ENCODE measurements around the gene MAP3K3. TPM values are rescaled to one million over a fixed set of nuclear protein-coding genes. Genes with fewer than 3 reads are reported as not detected.

Gene MAP3K3
- total RNA-seq, 4 donors from 2014 or later: 14.0 to 38.9 (median 18.4) TPM

DNA sequence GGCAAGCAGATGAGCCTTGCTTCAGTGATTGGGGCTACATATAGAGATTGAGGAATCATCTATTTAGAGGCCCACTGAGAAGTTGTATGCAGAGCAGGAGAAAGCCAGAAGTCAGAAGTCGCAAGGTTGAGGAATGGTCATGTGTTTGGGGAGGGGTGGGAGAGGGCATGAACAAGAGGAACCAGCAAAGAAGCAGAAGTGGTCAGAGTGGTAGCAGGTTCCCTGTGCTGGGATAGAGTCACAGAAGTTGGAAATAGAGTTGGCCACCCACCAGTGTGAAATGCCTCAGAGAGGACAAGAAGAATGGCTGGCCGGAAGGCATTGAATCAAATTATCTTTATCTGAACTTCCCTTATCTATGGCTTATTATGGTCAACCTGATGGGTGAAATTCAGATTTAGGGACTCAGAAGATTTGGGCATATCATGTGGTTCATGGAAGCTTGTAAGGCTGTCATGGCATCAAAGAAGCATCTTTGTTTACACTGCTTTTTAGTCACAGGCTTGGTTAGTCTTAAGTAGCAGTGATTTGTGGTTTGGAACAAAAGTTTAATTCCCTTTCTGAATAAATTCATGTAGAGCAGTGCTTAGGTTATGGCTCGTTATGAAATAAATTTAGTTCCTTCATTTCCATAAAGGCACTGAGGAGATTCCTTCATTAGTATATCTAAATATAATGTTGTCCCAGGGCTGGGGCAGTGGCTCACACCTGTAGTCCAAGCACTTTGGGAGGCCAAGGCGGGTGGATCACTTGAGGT is 19.7 kb downstream of the MAP3K3 start:
- no peak overlapping the region for H3K4me3 ChIP-seq
- no peaks in the 10 kb centered on the region for H3K9me3 ChIP-seq
- intact Hi-C loops (cut with DNase I): no loop called here
- 82 to 83% methylated on average over 4 of the region's 4 CpGs for WGBS, 2 donors
- no peak for TF ChIP-seq POLR2A (IDR thresholded peaks at IDR 0.05)
- TF ChIP-seq, protein P1, sequence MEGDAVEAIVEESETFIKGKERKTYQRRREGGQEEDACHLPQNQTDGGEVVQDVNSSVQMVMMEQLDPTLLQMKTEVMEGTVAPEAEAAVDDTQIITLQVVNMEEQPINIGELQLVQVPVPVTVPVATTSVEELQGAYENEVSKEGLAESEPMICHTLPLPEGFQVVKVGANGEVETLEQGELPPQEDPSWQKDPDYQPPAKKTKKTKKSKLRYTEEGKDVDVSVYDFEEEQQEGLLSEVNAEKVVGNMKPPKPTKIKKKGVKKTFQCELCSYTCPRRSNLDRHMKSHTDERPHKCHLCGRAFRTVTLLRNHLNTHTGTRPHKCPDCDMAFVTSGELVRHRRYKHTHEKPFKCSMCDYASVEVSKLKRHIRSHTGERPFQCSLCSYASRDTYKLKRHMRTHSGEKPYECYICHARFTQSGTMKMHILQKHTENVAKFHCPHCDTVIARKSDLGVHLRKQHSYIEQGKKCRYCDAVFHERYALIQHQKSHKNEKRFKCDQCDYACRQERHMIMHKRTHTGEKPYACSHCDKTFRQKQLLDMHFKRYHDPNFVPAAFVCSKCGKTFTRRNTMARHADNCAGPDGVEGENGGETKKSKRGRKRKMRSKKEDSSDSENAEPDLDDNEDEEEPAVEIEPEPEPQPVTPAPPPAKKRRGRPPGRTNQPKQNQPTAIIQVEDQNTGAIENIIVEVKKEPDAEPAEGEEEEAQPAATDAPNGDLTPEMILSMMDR (IDR thresholded peaks at IDR 0.05): no peak
- peaks cover 0 to 64% (median 5%) of the 10 kb centered on the region in 3 donors for H3K36me3 ChIP-seq
- peak overlapping the region in 1 of 4 donors; percentile 38 for H3K27ac ChIP-seq
- no peaks in the 10 kb centered on the region for H3K27me3 ChIP-seq
- H3K4me1 ChIP-seq: peaks cover 0 to 8% (median 5%) of the 10 kb centered on the region in 3 donors
- DNase-seq: no peak

DNA sequence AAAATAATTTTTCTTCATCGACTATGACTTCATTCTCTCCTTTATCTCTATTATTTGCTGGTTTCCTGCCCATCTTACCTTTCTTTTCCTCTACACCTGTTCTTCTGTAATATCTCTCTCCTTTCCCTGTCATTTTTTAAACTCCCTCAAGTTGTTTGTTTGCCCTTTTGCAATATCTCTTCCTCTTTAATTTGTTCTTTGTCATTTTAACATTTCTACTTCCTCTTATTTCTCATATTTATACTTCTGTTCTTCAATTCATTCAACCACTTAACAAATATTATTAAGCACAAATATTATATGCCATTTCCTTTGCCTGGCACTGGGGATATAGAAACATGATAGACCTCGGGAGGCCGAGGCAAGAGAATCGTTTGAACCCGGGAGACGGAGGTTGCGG is 22.6 kb downstream of the MAP3K3 start:
- 84 to 88% methylated on average over 5 to 7 of the region's 7 CpGs for WGBS, 2 donors
- intact Hi-C loops (cut with DNase I): no loop called here
- Histone ChIP-seq H3K9me3 (no peaks in the 10 kb centered on the region), H3K4me1 (peaks cover 0 to 8% (median 5%) of the 10 kb centered on the region in 3 donors), H3K27ac (no peak overlapping the region), H3K4me3 (no peak overlapping the region), H3K27me3 (no peaks in the 10 kb centered on the region), H3K36me3 (peaks cover 0 to 72% (median 0%) of the 10 kb centered on the region in 3 donors)
- no peak for TF ChIP-seq POLR2A (IDR thresholded peaks at IDR 0.05)
- TF ChIP-seq, protein P1 (IDR thresholded peaks at IDR 0.05): no peak
- DNase-seq: no peak

DNA sequence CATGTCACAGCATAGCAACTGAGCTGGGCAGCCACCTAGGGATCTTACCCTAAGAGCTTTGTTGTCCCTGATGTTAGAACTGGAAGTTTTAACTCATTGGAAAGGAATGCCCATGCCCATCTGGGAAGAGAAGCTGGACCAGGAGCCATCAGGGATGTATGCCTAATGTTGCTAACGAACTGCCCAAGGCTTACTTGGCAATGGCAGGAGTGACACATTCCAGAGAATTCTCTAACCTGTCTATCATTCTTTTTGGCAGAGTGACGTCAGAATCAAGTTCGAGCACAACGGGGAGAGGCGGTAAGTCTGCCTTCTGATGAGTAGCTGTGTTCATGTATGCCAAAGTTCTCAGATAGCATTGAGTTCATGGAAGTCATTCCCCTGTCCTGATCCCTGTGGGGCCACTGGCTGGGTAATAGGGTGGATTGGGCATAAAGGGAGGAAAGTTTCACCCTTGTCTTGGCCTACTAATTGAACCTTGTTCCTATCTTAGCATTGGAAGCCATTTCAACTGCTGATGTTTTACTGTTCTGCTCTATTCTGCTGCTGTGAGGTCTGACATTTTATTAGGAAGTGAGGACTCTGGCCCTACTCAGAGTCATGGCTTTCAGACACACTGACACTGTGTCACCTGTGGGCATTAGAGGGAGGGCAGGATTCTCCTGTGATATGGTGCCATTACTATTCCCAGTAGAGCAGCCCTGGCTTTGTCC is 23.7 kb downstream of the MAP3K3 start:
- TF ChIP-seq, protein P1 (IDR thresholded peaks at IDR 0.05): no peak
- no peak for TF ChIP-seq POLR2A (IDR thresholded peaks at IDR 0.05)
- no peak overlapping the region for H3K4me3 ChIP-seq
- no peaks in the 10 kb centered on the region for H3K27me3 ChIP-seq
- H3K4me1 ChIP-seq: peaks cover 0 to 8% (median 5%) of the 10 kb centered on the region in 3 donors
- H3K9me3 ChIP-seq: no peaks in the 10 kb centered on the region
- peak overlapping the region in 1 of 4 donors; percentile 39 for H3K27ac ChIP-seq
- intact Hi-C loops (cut with DNase I): no loop called here
- peaks cover 0 to 80% (median 0%) of the 10 kb centered on the region in 3 donors for H3K36me3 ChIP-seq
- WGBS, 2 donors: 46 to 57% methylated on average over 3 to 5 of the region's 5 CpGs
- DNase-seq: no peak

DNA sequence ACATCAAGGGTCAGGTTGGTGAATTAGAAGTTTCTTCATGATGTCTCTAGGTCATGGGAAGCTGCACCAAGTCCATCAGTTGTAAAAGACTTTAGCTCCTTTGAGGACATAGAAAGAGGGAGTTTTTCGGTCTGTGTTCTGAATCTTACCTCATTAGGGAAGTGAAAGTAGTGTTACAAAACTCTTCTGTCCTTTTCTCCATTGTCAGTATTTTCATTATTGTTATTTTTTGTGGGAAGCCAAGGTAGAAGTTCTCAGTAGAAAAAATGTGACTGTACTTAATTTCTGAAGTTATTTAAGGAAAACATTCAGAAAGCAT is 24.2 kb downstream of the MAP3K3 start:
- H3K4me1 ChIP-seq: peaks cover 0 to 8% (median 5%) of the 10 kb centered on the region in 3 donors
- no peaks in the 10 kb centered on the region for H3K27me3 ChIP-seq
- H3K27ac ChIP-seq: peak overlapping the region in 1 of 4 donors; percentile 39
- H3K36me3 ChIP-seq: peaks cover 0 to 84% (median 0%) of the 10 kb centered on the region in 3 donors
- intact Hi-C loops (cut with DNase I): no loop called here
- no peak for TF ChIP-seq POLR2A (IDR thresholded peaks at IDR 0.05)
- TF ChIP-seq, protein P1 (IDR thresholded peaks at IDR 0.05): no peak
- no peak for DNase-seq
- no peaks in the 10 kb centered on the region for H3K9me3 ChIP-seq
- WGBS, 2 donors: 60 to 100% methylated on average over 1 of the region's 1 CpG
- H3K4me3 ChIP-seq: no peak overlapping the region
